KOPT-K1 (cell line): ENCODE results near the gene SLC25A21.

ENCODE experiments used
- H3K27ac ChIP-seq: fragments of 200-600 bp; sonication (generic); 2 replicates; pipeline ENCODE4 v1.5.1; 2016; ENCODE audit warnings: antibody characterized with exemption, mild to moderate bottlenecking, low read depth, low read length; ENCODE audit not compliant: poor library complexity, severe bottlenecking
- H3K36me3 ChIP-seq: fragments of 200-600 bp; sonication (generic); 2 replicates; pipeline ENCODE4 v1.5.1; 2017; ENCODE audit warnings: antibody characterized with exemption, mild to moderate bottlenecking, low read length, moderate library complexity; ENCODE audit not compliant: insufficient read depth
- H3K9me3 ChIP-seq: fragments of 200-600 bp; sonication (generic); 2 replicates; pipeline ENCODE4 v1.5.1; 2017; ENCODE audit warnings: antibody characterized with exemption, low read length, mild to moderate bottlenecking; ENCODE audit not compliant: insufficient read depth, poor library complexity, severe bottlenecking

The SLC25A21 gene

GRCh38 chr14:36951380-36951911, 221.0 kb downstream of the SLC25A21 start:
- no peaks in the 10 kb centered on the region for H3K9me3 ChIP-seq
- no peak overlapping the region for H3K27ac ChIP-seq

DNA sequence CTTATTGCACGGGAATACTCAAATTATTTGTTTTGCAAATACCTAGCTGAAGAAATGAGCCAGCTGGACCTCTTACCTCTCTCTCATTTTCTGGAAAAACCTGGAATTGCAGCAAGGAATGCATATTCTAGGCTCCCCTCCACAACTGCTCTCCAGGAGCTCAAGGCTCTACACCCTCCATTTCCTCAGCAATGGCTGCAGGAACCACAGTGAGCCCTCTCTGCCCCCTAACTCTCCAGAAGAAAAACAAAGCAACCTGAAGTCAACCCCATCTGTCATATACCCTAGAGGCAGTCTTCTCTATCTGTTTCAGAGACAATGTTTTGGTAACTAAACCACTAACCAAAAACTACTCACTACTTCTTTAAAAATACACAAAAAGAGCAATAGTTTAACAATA, 221.6 kb downstream of the SLC25A21 start:
- Histone ChIP-seq H3K36me3 (no peaks in the 10 kb centered on the region), H3K9me3 (no peaks in the 10 kb centered on the region), H3K27ac (no peak overlapping the region)

More at GRCh38 chr14:36951380-36951911, 221.0 kb downstream of the SLC25A21 start:
- H3K36me3 ChIP-seq: no peaks in the 10 kb centered on the region

DNA sequence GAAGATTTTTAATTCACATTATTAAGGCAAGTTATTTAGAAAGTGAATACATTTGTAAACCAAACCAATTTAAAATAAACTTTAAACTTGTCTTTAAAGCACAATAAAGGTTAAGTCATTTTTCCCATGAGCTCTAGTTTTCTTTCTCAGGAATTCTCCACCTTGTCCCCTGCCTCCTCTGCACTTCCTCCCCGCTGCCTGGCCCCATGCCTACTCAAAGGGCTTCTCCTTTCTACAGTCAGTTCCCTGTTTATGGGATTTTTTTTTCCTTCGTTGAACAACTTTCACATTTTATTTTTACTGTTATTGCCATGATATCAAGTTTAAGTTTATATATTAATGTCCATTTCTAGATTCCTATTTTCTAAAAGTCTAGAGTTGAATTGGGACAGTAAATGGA, 223.0 kb downstream of the SLC25A21 start:
- Histone ChIP-seq H3K36me3 (no peaks in the 10 kb centered on the region), H3K27ac (no peak overlapping the region), H3K9me3 (no peaks in the 10 kb centered on the region)

GRCh38 chr14:36948157-36948859, 224.1 kb downstream of the SLC25A21 start:
- Histone ChIP-seq H3K9me3 (no peaks in the 10 kb centered on the region), H3K36me3 (no peaks in the 10 kb centered on the region), H3K27ac (no peak overlapping the region)

DNA sequence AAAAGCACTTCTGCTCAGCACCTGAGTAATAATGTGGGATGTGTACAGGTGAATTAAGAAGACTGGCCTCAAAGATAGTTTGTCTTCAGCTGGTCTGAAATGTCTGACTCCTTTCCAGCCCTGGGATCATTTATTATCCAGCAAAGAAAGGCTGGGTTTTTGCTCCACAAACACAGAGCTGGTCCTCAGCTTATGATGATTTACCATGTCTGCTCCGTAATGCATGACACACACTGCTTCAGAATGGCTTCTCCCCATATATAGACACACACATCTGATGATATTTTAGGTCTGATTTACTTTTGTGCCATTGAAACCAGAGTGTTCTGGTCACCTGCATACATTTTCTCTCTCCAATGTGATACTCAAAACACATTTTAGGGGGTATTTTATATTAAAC, 225.0 kb downstream of the SLC25A21 start:
- Histone ChIP-seq H3K9me3 (no peaks in the 10 kb centered on the region), H3K36me3 (no peaks in the 10 kb centered on the region), H3K27ac (no peak overlapping the region)

DNA sequence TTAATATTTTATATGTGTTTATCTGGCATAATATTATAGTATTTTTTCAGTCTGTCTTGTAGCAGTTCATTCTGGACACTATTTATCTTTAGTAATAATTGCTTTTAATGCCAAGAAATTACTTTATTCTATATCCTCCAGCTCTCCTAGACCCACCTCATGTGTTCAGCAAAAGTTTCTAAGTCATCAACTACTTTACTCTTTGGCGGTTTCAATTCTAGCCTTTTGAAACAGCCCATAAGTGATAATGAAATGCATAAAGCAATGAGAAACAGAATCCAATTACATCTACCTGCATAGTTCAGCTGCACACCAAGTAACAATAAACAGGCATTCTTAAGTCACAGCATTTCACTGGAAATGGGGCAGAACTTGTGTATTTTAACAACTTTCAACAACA, 225.5 kb downstream of the SLC25A21 start:
- H3K27ac ChIP-seq: no peak overlapping the region
- H3K36me3 ChIP-seq: no peaks in the 10 kb centered on the region
- H3K9me3 ChIP-seq: no peaks in the 10 kb centered on the region

- Histone ChIP-seq H3K9me3 (no peaks in the 10 kb centered on the region), H3K36me3 (no peaks in the 10 kb centered on the region), H3K27ac (no peak overlapping the region)
Measured at GRCh38 chr14:36944307-36945010, 227.9 kb downstream of the SLC25A21 start.

GRCh38 chr14:36942522-36943245, 229.7 kb downstream of the SLC25A21 start:
- Histone ChIP-seq H3K36me3 (no peaks in the 10 kb centered on the region), H3K9me3 (no peaks in the 10 kb centered on the region), H3K27ac (no peak overlapping the region)

DNA sequence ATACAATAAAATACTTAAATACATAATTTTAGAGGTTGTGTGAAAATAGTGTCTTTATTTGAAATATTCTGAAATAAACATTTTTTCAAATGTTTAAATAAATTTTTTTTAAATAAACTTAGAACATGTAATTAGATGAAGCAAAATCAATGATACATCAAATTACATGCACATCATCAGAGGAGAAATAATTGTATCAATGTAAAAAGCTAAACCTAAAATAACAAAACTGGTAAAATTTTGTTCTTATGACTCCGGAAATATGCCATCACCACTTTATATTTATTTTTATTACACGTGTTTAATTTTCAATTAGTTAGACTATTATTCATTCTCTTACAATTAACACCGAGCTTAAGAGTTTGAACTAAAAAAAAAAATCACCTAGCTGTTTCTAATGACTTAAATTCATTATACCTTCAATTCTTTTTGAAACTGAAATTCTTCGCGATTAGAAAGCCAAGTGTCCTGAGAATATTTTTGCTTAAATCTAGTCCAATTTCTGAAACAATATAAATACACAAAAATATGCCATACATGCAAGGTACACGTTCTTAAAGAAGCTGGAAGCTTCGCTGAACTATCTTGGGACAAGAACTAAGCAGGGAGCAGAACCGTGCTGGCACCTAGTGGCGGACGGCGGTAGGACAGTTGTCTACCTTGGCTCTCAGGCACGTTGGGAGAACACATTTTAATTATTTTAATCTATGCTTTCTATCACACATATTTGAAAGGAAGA, 230.5 kb downstream of the SLC25A21 start:
- H3K27ac ChIP-seq: no peak overlapping the region

GRCh38 chr14:36940476-36940875, 231.9 kb downstream of the SLC25A21 start:
- Histone ChIP-seq H3K36me3 (no peaks in the 10 kb centered on the region), H3K9me3 (no peaks in the 10 kb centered on the region), H3K27ac (no peak overlapping the region)

More for the DNA sequence above, 230.5 kb downstream of the SLC25A21 start:
- H3K9me3 ChIP-seq: no peaks in the 10 kb centered on the region
- H3K36me3 ChIP-seq: no peaks in the 10 kb centered on the region

DNA sequence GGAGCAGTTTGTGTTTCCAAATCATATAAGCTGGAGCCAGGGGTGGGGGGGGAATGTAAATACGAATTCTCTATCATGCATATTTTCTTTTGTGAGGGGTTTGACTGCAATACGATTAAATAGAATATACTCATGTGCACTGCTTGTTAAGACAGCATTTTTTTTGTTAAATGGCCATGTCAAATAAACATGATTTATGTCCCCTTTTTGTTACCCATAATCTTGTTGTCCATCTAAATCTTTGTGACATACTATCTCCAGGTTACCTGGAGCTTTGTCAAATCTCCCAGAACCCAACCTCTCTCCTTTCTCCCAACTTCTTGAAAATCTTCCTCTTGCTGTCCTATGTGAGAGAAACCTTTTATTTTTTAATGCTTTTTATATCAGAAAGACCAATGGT, 233.1 kb downstream of the SLC25A21 start:
- Histone ChIP-seq H3K9me3 (no peaks in the 10 kb centered on the region), H3K36me3 (no peaks in the 10 kb centered on the region), H3K27ac (no peak overlapping the region)

DNA sequence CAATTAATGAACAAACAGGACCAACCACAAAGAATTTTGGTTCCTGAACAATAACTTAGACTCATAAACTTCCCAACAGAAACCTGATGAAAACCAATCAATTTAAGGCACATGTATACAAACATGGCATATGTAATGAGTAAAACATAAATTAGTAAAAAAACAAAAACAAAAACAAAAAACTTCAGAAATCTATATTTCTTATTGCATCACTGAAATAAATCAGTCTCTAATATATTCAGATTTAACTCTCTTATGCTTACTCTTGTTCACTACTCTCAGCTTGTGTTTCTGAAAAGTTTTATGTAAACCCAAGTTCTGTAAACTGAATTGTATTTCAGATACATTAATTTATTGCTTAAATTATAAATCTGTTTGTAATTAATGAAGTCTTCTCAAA, 233.7 kb downstream of the SLC25A21 start:
- Histone ChIP-seq H3K27ac (no peak overlapping the region), H3K36me3 (no peaks in the 10 kb centered on the region), H3K9me3 (no peaks in the 10 kb centered on the region)

GRCh38 chr14:36935976-36936678, 236.3 kb downstream of the SLC25A21 start:
- Histone ChIP-seq H3K36me3 (no peaks in the 10 kb centered on the region), H3K27ac (no peak overlapping the region), H3K9me3 (no peaks in the 10 kb centered on the region)

GRCh38 chr14:36934304-36934703, 238.1 kb downstream of the SLC25A21 start:
- Histone ChIP-seq H3K36me3 (no peaks in the 10 kb centered on the region), H3K27ac (no peak overlapping the region), H3K9me3 (no peaks in the 10 kb centered on the region)
